GM18909 (cell line): ENCODE measurements around the gene GSTM2.

ENCODE experiments used
- ATAC-seq: cut with Tn5 transposase; IDR thresholded peaks from one replicate; pipeline ENCODE4 v1.9.1; 2021; ENCODE audit warnings: mild to moderate bottlenecking; ENCODE audit not compliant: unreplicated experiment, poor library complexity

Gene GSTM2

DNA sequence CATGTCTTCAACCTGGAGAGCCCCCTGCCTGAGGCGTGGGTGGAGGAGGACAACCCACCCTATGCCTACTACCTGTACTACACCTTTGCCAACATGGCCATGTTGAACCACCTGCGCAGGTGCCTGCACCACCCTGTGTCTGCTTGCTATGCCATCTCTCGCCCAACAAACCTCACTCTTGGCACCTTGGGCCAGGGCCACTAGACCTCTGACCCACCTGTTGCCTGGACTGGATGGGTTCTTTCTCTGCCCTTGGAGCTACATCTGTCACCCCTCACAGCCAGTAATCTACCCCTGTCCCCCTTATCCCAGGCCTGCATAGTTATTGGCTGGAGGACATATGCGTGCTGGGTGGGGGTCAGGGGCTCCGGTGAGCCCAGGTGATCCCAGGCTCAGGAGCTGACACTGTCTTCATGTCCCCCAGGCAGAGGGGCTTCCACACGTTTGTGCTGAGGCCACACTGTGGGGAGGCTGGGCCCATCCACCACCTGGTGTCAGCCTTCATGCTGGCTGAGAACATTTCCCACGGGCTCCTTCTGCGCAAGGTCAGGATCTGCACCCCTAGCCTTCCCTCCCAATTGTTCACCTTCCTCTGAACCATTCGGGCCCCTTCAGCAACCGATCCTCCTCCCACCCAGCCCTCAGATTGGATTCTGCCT lies 38.4 kb upstream of the GSTM2 start:
- no peak for ATAC-seq

DNA sequence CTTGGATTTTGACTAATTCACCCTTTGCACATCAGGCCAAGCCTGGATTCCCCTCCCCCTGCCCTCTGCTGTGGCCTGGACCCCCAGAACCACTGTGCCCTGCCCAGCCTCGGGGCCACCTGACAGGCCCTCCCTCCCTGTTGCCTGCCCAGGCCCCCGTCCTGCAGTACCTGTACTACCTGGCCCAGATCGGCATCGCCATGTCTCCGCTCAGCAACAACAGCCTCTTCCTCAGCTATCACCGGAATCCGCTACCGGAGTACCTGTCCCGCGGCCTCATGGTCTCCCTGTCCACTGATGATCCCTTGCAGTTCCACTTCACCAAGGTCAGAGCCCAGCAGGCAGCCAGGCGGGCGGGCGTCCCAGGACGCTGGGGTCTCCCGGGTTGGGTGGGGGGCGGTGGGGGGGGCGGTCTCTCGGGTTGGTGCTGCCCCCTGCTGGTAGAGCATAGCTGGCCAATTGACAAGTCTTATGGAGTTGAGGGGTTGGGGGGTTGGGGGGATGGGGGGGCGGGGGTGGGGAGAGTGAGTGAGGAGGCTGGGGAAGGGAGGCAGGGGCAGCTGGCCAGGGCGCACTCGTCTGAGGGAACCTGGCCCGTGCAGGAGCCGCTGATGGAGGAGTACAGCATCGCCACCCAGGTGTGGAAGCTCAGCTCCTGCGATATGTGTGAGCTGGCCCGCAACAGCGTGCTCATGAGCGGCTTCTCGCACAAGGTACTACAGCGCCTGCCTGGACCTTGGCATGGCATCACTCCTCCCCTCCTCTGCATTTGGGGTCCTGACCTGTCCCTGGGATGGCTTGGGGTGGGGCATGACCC lies 37.6 kb upstream of the GSTM2 start:
- no peak for ATAC-seq

DNA sequence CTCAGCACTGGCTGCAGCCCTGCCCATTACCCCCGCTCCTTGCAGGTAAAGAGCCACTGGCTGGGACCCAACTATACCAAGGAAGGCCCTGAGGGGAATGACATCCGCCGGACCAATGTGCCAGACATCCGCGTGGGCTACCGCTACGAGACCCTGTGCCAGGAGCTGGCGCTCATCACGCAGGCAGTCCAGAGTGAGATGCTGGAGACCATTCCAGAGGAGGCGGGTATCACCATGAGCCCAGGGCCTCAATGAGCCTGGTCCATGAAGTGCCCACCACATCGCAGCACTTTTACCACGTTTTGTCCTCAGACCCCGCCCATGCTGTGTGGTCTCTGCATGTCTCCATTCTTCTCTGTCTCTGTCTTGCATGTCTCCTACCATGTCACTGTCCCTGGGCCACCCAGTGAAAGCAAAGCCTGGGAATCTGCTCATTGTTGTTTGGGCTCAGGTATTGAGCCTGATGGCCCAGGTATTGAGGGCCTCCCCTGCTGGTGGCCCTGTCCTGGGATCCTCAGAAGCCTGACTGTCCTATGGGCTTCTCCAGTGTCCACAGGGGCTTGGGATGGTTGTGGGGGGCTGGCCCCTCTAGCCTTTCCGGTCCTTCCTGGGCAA lies 36.9 kb upstream of the GSTM2 start:
- ATAC-seq: no peak

DNA sequence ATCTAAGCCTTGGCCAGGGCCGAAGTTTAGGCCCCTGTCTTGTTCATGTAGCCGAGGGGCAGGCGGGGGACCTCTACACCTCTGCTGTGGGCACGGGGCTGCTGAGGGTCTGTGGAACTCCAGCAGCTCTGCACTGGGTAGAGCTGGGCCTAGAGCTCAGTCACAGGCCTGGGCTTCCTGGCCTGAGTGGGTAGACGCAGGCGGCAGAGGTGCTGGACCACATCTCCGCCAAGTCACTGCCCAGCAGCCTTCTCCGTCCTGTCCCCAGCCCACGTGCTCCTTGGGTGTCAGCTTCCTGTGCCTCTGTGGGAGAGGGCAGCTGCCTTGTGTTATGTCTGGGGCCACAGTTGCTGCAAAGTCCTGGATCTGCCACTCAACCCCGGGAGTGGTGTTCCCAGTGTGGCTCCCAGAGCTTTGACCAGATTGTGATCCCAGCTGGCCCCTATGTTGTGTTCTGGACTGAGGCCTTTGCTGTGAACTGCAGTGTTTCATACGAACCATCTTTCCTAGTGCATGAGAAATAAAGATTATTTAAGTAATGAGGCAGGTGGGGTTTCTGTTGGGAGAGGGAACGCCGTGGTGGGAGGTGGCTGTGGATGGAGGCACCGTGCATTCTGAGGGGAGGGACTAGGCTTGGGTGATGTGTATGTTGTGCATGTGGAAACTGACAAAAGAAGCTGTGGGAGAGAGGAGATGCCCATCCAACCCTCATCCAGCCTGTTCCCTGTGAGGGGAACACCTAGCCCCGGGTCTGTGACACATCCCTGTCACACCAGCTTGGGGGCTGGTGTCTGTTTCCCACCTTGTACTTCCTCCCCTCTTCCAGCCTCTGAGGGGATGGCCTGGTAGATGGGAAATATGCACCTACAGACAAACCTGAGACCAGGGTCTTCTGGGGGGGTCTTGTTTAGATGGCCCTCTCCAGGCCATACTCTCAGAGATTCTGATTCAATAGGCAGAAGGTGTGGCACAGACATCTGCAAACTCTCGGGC lies 36.0 kb upstream of the GSTM2 start:
- no peak for ATAC-seq

DNA sequence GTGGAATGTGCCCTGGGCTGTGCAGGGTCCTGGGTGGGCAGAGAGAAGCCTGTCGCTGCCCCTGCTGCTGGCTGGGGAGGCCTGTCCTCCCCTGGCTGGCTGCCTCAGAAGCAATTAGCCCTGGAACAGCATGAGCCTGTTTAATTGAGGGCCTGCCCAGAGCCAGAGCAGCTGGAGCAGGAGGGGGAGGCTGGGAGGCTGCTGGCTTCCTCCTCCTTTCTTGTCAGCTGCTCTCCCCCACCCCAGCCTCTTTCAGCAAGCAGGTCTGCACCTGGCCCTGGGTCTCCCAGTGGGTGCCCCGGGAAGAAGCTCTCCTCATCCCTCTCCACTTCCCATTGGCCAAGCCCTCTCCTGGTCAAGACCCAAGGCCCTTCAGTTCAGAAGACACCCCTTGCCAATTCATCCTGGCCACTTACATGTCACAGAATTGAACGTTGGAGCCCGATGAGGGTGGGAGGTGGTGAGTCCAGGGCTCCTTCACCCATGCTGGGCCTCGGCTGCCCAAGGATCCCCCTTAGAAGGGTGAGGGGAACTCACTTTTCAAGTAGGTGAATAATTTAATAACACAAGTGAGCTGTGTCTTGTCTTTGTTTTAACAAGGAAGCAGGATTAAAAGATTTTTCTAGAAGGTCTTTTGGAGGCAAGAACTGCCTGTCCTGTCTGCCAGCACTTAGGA lies 35.0 kb upstream of the GSTM2 start:
- ATAC-seq: no peak

DNA sequence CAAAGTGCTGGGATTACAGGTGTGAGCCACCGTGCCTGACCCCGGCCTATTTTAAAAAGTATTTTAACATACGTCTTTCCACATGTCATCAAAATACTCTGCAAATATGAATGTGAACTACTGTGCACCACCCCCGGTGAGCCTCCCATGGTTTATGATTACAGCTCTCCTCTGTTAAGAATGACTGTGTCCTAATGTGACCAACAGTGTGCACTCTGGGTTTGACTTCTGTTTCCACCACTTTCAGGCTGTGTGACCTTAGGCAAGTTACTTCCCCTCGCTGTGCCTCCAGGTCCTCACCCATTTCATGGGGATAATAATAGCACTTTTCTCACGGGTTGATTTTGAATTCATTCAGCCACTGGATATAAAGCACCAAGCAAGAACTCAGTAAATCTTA lies 33.6 kb upstream of the GSTM2 start:
- ATAC-seq: no peak

DNA sequence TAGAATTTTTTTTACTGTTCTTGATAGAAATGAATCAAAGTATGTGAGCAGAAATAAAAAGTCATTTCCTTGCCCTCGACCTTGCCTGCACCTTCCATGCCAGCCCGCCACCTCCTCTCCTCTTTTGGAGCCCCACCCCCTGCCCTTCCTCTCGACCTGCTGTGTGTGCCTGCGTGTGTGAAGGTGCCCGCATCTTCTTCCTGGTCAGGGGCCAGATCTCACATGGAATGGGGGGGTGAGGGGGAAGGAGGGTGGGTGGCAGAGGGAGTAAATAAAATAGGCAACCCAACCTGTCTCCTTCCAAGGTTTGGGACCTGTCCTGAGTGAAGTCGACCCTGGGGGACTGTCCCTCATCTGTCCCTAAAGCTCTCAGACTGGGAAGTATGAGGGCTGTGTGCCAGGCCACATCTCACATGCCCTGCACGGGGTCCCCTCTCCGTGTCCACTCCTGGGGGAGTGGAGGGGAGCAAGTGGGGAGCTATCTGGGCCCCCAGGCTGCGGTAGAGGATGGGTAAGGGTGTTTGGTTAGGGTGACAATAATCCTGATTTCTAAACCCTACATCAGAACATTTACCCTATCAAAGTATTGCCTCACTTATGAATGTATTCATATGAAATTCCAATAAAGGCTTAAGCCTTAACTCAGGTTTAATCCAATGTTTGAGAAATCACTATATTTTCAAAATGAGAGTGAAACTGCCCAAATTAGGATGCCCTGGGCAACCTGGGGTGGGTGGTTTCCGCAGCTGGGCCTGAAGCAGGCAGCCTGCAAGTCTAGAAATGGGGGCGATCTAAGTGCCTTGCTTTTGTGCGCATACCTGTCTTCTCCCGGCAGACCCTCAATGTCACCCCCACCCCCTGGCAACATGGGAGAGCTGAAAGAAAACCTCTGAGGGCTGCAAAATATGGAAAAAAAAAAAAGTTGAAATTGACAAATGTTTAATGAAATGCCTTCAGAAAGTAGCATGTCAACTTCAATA lies 32.8 kb upstream of the GSTM2 start:
- no peak for ATAC-seq

DNA sequence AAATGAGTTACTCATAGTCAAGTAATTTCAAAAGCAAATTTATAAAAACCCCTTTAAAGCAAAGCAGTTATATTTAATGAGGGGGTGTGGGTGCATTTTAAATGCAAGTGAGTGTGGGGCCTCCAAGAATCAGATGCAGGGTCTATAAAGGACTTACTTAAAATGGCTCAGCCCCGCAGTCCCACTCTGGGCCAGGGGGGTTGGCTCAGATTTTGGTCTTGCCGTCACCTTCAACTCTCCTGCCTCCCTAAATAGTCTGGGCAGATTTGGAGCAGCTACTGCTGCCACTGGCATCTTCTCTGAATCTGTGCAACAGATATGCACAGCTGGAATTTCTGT lies 32.0 kb upstream of the GSTM2 start:
- no peak for ATAC-seq

DNA sequence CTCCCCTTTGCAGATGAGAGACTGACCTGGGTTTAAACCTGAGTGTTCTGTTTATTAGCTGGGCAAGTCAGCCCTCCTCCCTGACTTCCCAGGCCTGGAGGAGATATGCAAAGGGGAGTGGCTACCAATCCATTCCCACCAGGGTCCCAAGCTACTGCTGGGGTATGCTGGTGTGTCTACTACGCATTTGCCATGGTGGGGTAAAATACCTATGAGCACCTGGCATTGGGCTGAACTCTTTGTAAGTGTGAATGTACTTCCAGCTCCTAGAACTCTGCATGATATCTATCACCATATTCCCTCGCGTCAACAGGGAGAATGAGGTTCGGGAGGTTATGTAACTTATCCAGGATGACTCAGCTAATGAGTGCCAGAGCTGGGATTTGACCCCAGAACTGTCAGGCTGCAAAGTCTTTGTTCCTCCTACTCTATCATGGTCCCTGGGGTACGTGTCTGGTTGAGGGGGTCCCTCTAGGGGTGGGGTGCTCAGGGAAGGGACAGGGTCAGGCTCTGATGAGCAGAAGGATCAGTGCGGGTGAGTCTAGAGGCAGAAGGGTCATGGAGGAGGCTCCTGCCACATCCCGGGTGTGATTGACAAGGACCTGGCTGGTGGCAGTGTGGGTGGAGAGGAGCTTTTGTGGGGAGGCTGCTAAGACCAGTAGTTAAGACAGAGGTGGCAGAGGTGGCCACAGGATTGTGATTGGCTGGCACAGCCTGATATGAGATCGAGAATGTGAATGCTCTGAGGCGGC lies 31.5 kb upstream of the GSTM2 start:
- no peak for ATAC-seq

DNA sequence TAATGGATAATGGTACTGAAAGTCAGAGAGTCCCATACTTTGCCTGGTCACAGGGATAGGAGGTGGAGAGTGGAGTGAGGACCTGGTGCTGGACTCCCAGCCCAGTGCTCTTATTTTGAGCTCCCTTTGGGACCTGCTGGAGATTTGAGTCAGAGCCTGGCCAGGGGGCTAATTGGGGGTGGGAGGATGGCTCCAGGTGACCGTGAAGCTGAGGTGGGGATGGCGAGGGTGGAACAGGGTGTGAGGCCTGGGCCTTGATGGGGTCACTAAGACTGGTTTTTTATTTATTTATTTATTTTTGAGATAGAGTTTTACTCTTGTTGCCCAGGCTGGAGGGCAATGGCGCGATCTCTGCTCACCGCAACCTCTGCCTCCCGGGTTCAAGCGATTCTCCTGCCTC lies 30.4 kb upstream of the GSTM2 start:
- no peak for ATAC-seq

DNA sequence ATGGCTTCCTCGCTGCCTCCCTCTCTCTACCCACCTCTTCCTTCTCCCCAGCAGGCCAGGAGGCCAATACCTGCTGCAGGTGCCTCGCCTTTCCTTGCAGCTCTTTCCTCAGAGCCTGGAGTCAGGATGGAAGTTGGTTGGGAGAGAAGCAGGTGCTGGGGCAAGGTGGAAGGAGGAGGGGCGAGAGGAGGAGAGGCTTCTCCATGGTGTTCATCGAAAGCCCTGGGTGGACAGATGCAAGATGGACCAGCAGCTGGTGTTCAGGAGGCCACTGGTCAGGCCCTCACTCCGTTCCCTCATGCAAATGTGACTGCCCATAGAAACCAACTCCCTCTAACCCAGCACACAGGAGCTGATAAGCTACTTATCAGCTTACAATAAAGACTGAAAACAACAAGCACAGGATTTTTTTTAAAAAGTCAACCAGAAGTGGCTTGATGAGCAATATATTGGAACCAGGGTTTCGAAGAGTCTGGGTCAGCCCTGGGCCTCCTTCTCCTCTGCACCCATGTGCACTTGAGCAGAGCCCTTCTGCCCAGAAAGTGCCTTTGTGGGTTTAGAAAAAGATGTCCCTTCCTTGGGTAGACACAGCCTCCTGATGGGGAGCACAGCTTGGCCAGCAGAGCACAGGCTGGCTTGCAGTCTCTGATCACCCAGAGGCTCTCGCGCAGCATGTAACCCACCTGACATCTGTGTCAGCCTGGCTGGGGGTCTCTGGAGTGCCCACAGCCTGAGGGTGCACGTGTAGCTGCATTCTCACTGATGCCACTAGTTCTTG lies 28.6 kb upstream of the GSTM2 start:
- ATAC-seq: no peak

DNA sequence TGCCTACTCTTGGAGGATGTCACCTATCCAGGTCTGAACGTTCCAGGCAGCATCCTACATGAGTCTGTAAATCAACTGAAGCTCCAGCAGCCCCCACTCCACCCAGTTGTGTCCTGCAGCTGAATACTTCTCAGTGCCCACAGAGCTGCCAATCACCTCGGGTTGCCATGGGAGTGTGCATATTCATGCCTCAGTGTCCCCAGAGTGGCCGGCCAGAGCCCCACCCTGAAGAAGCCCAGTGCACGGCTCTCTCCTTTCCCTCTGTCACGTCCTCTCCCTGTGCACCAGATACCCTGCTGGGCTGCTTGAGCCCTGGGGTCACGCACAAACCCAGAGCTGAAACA lies 28.0 kb upstream of the GSTM2 start:
- ATAC-seq: peak; percentile 2

DNA sequence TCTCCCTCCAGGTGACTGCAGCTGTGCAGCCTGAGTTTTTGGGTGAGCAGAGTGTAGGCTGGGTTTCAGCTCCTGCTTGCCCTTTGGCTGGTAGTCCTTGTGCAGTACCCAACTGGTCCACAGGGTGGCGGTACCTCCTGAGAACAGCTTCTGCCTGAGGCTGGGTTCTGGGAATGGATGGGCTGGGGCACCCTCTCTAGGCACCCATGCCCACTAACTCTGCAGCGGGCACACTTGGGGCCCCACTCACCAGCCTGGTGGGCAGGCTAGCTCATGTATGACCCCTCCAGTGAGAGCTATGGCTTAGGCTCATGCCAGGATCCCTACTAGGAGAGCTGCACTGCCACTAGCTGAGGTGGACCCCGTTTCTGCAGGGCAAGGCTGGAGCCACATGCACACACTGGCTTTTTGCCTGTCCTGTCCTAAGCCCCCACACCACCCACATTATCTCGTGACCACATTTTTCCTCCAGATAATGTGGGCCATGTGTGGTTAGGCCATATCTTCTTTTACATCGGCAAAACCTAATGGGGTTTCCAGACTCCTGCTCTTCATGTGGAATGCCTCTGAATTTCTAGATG lies 27.5 kb upstream of the GSTM2 start:
- peak; percentile 58 for ATAC-seq

DNA sequence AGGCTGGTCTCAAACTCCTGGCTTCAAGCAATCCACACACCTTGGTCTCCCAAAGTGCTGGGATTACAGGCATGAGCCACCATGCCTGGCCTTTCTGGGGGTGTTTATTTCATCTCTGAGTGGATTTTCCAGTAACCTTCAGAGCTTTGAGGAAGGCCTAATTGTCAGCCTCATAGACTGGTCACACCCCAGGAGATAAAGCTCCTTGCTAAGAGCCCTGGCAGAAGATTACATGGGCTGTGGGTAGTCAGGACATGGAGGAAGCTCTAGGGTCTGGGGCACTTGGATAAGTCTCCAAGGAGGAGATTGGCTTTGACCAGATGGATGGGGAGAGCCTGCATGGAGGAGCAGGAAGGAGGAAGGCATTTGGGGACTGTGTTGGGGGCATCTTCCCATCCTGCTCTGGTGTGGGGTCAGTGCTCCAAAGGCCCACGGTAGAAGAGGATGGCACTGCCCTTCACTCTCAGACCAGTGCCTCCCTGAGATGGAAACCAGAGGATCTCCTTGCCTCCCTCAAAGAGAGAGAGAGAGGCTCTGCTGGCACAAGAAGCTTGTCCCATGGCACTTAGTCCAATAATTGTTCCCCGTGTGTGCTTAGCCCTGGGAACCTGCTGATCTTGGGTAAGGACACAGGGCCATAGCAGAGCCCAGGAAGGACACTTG lies 26.6 kb upstream of the GSTM2 start:
- ATAC-seq: no peak

DNA sequence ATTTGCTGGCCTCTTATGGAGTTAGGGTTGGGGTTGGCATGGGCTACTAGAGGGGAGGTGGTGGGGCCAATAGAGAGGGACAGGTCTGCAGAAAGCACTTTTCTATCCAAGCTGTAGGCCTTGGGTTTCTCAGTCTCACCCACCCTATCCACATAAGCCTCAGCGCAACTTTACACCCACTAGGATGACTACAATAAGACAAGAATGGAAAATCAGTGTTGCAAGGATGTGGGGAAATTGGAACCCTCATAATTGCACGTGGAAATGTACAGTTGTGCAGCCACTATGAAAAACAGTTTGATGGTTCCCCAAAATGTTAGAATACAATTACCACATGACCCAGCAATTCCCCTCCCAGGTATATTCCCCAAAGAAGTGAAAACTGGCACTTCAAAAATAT lies 26.0 kb upstream of the GSTM2 start:
- ATAC-seq: no peak

DNA sequence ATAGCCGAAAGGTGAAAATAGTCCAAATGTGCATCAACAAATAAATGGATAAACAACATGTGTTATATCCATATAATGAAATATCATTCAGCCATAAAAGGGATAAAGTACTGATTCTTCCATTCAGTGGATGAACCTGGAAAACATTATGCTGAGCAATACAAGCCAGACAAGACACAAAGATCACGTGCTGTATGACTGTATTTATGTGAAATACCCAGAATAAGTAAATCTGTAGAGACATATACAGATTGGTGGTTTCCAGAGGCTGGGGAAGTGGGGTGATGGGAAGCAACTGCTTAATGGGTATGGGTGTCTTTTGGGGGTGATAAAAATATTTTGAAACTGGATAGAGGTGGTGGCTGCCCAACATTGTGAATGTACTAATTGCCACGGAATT lies 25.2 kb upstream of the GSTM2 start:
- no peak for ATAC-seq
